ENCODE results near the gene NFAM1. TPM values are rescaled to one million over a fixed set of nuclear protein-coding genes. Genes with fewer than 3 reads are reported as not detected.

NFAM1 gene
- total and polyA plus RNA-seq, 2 donors (not counting 3 experiments of a cell fraction or from before 2014, with no cell fraction given), result not detected

DNA sequence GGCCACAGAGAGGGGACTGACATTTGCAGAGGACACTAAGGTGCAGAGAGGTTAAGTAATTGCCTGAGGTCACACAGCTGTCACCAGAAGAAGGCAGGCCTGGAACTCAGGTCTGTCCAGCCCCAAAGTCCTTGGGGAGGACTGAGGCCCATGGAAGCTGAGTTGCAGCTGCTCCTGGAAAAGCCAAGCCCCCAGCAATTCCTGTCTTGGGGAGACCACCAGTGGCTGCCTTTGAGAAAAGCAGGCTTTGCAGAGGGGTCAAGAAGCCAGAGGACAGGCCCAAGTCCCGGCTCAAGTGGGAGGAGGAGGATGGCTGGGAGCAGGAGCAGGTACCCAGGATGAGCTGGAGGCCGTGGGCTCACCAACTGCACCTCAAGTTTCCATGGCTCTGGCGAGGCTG lies 3.4 kb downstream of the NFAM1 start:
- FAIRE-seq (no peak), DNase-seq (ENCODE audit: low read depth, low spot score) (no peak)
- Histone ChIP-seq H3K4me3 (replicated peaks in 1 of 3; ENCODE audit: insufficient read depth in 1 of 3, low read depth in 1 of 3, low read length in 3 of 3) (no peak overlapping the region), H3K27ac (ENCODE audit: insufficient read depth, low read depth, low read length) (no peak overlapping the region), H2AFZ (ENCODE audit: low read depth, low read length) (no peak overlapping the region), H3K9me3 (replicated peaks; ENCODE audit: control insufficient read depth, insufficient read depth, low read length) (no peaks in the 10 kb centered on the region), H3K36me3 (ENCODE audit: control insufficient read depth in 2 of 2, extremely low read depth in 1 of 2, insufficient read depth in 2 of 2, low read length in 2 of 2) (no peaks in the 10 kb centered on the region), H3K9me1 (replicated peaks; ENCODE audit: control insufficient read depth, extremely low read depth, insufficient read depth, low read length) (no peaks in the 10 kb centered on the region), H3K4me2 (ENCODE audit: insufficient read depth, low read length) (no peak overlapping the region), H3K4me1 (ENCODE audit: control insufficient read depth, extremely low read depth, insufficient read depth, low read length) (no peaks in the 10 kb centered on the region), H4K20me1 (replicated peaks; ENCODE audit: control insufficient read depth, extremely low read depth, insufficient read depth, low read length) (no peaks in the 10 kb centered on the region), H3K9ac (replicated peaks; ENCODE audit: extremely low read depth, insufficient read depth, low read length) (no peak overlapping the region), H3K79me2 (ENCODE audit: control insufficient read depth, insufficient read depth, low read length) (no peaks in the 10 kb centered on the region), H3K27me3 (ENCODE audit: control insufficient read depth in 2 of 2, insufficient read depth in 2 of 2, low read length in 2 of 2) (peaks cover 24 to 28% of the 10 kb centered on the region in 2 experiments)
- dilution Hi-C loops (cut with MboI; ENCODE audit: extremely low pct_ligation_motif_present, low sequenced_read_pairs), result no loop called here
- ChIA-PET POLR2A (no interaction called here), CTCF (interaction anchor here (0.9 kb wide), 1 partner anchor 9 kb away, joined by 3 read pairs; no protein-coding TSS in a partner anchor)
- intact Hi-C loops (cut with micrococcal nuclease), result no loop called here
- no TSS peak for BruUV-seq (replicated peaks)
- TF ChIP-seq POLR2A (IDR thresholded peaks at IDR 0.05; ENCODE audit: low read depth, low read length) (no peak), EZH2 (IDR thresholded peaks at IDR 0.05; ENCODE audit: borderline replicate concordance, low read depth, low read length, severe bottlenecking) (no peak), MYC (IDR thresholded peaks at IDR 0.05; ENCODE audit: low read depth, low read length) (no peak), FOS (IDR thresholded peaks at IDR 0.05; ENCODE audit: borderline replicate concordance, insufficient read depth, low read length) (no peak), POLR2AphosphoS5 (IDR thresholded peaks at IDR 0.05; ENCODE audit: insufficient read depth, low read depth, low read length) (no peak), GATA2 (IDR thresholded peaks at IDR 0.05; ENCODE audit: insufficient read depth, insufficient read length, low read depth, low read length) (no peak), JUN (IDR thresholded peaks at IDR 0.05; ENCODE audit: borderline replicate concordance, insufficient read depth, insufficient read length, low read depth) (no peak)
- TF ChIP-seq, protein P1, sequence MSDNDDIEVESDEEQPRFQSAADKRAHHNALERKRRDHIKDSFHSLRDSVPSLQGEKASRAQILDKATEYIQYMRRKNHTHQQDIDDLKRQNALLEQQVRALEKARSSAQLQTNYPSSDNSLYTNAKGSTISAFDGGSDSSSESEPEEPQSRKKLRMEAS (IDR thresholded peaks at IDR 0.05; ENCODE audit: insufficient read depth, insufficient read length), result no peak
- TF ChIP-seq, protein P2, sequence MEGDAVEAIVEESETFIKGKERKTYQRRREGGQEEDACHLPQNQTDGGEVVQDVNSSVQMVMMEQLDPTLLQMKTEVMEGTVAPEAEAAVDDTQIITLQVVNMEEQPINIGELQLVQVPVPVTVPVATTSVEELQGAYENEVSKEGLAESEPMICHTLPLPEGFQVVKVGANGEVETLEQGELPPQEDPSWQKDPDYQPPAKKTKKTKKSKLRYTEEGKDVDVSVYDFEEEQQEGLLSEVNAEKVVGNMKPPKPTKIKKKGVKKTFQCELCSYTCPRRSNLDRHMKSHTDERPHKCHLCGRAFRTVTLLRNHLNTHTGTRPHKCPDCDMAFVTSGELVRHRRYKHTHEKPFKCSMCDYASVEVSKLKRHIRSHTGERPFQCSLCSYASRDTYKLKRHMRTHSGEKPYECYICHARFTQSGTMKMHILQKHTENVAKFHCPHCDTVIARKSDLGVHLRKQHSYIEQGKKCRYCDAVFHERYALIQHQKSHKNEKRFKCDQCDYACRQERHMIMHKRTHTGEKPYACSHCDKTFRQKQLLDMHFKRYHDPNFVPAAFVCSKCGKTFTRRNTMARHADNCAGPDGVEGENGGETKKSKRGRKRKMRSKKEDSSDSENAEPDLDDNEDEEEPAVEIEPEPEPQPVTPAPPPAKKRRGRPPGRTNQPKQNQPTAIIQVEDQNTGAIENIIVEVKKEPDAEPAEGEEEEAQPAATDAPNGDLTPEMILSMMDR (IDR thresholded peaks at IDR 0.05; ENCODE audit: extremely low read depth in 1 of 2, insufficient read depth in 1 of 2, low read depth in 1 of 2, low read length in 2 of 2), result no peak

Data from endothelial cell of umbilical vein (primary cell).